NAMALWA (cell line): ENCODE results near the gene PRR13.
"Not testable (repeated sequence)": the region's sequence is repeated elsewhere in the genome, so short reads cannot be mapped to it uniquely, and the experiment has no call there.

Experiments used
- DNase-seq: peaks from one replicate; pipeline ENCODE4 v3.0.0-alpha.2; 2015; ENCODE audit warnings: low spot score

Gene PRR13, protein sequence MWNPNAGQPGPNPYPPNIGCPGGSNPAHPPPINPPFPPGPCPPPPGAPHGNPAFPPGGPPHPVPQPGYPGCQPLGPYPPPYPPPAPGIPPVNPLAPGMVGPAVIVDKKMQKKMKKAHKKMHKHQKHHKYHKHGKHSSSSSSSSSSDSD

DNA sequence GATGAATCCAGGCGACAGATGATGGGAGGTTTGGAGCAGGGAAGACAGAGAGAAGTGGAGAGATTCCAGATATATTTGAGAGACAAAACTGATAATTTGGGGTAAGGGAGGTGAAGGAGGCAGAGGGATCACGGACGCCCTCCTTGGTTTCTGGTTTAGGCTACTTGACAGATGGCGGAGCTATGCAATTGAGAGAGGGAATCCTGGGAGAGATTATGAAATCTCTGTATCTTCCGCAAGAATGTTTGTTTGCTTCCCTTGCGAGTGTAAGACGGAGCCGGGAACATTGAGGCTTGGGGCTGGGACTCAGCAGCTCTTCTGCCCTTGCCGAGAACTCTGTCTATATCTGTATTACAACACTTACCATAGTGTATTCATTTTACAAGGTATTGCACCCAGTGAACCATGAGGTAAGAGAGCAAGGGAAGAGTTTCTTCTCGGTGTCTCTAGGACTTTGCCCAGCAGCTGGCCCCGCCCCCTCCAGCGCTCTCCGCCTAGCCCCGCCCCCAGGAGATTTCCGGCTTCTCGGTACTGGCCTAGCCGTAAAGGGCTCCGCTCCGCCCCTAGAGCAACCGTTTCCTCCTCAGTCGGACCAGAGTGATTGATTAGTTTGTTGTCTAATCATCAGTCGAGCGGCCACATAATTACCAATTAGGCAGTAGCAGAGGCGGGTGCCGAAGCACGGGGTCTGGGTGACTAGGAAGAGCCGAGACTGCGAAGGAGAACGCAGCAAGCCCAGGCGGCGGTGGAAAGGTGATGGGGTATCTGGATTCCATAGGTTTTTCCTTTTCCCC is at the start of gene PRR13:
TSS of gene PRR13 (plus strand) at position 695 of the 794 bp plus-strand sequence. CDS start 981 bp downstream, outside the sequence.
- DNase-seq, result peak; percentile 99

DNA sequence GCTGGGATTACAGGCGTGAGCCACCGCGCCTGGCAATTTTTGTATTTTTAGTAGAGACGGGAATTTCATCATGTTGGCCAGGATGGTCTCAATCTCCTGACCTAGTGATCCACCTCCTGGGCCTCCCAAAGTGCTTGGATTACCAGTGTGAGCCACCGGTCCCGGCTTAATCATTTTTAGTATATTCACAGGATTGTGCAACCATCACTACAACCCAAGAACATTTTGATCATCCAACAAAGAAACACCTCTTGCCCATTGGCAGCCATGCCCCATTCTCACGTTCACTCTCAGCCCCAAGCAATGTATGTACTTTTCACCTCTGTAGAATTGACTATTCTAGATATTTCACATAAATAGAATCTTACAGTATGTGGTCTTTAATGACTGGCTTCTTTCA is 41.6 kb upstream of the PRR13 start:
- no peak for DNase-seq

DNA sequence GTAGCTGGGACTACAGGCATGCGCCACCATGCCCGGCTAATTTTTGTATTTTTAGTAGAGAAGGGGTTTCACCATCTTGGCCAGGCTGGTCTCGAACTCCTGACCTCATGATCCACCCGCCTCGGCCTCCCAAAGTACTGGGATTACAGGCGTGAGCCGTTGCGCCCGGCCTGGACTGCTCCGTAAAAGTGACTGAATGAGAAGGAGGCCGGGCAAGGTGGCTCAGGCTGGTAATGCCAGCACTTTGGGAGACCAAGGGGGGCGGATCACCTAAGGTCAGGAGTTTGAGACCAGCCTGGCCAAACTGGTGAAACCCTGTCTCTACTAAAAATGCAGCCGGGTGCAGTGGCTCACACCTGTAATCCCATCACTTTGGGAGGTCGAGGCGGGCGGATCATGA is 39.2 kb upstream of the PRR13 start:
- not testable (repeated sequence) for DNase-seq

DNA sequence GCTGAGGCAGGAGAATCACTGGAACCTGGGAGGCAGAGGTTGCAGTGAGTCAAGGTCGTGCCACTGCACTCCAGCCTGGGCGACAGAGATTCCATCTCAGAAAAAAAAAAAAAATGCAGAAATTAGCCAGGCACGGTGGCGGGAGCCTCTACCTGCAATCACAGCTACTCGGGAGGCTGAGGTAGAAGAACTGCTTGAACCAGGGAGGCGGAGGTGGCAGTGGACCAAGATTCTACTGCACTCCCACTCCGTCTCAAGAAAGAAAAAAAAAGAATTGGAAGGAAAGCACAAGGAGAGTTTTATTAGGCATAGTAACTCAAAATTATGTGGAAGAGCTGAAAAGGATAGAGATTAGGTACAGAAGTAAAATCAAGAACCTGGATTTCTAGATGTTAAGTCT is 38.7 kb upstream of the PRR13 start:
- DNase-seq, result no peak

DNA sequence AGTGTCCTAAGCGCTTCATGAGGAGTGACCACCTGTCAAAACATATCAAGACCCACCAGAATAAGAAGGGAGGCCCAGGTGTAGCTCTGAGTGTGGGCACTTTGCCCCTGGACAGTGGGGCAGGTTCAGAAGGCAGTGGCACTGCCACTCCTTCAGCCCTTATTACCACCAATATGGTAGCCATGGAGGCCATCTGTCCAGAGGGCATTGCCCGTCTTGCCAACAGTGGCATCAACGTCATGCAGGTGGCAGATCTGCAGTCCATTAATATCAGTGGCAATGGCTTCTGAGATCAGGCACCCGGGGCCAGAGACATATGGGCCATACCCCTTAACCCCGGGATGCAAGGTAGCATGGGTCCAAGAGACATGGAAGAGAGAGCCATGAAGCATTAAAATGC is 30.6 kb upstream of the PRR13 start:
- DNase-seq, result no peak

DNA sequence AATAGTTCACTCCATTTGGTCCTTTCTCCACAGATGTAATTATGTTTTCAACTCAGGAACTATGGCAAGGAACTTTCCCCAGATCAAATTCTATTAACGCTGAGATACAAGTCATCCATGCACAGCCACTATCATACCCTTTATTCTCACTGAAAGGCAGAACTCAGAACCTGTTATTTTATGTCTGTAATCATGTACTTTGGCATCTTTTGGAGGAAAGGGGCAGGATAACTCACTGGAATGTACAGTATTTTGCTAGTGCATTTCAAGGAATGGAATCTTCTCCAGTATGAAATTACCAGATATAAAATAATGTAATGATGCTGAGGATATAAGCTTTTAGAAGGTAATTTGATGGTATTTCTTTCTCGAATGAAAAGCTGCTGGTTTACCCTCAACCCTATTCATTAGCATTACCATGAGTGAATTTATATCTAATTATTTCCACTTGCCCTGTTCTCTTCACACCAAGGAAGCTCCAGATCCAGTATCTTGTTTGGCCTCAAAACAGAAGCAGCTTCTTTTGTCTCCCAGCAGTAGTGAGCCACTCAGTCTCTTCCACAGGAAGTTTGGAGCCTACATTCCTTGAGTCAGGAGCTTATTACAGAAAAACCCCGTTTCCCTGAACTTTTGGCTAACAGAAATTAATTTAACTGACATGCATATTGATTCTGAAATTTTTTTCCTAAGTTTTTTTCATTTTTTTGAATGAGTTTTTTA is 27.9 kb upstream of the PRR13 start:
- DNase-seq, result no peak

DNA sequence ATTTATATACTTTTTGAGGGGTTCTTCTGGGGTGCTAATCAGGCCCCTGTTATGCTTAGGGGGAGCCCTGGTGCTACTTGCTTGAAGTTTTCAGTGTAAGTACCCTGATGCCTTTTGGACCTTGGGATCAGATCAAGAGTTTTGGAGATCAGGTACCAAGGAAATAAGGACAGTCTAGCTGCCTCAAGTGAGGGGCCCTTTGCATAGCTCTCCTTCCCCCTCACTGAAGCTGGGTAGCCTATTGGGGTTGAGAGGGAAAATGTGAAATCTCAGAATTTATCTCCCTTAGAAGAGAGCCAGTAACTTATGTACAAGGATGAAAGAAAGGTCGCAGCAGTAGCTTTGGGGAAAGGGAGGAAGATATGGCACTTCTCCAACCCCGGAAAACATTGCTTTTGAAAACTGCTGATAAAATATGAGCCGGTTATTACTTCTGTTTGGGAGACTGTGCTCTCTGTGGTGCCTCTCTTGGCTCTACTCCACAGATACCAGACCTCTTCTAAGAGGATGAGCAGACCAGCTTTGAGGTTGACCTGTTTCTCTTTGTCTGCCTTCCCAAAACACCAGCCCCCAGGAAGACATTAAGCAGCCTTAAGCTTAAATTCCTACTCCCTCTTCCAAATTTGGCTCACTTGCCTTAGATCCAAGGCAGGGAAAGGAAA is 26.6 kb upstream of the PRR13 start:
- no peak for DNase-seq

DNA sequence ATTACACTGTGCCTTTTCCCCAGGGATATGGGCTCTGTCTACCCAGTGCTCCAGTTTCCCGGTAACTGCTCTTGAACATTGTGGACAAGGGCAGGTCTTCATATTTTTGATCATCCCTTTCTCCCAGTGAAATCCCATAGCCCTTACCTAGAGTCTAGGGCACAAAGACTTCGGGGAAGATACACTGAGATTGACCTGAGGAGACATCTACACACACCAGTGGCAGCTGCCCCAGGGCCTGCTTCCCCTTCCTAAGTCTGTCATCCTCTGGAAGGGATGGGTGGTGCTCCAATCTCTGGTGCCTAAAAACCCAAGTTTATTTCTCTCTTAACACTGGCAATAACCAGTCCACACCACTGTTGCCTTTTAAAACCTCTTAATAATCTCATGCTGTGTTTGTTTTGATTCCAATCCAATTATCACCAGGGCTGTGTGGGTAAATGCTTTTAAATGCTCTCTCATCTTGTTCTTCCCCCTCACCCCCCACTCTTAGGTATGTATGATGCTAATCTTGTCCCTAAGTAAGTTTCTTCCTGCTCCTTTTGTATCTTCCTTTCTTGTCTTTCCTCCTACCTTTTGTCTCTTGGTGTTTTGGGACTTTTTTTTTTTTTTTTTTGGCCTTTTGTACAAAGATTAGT is 25.7 kb upstream of the PRR13 start:
- DNase-seq, result not testable (repeated sequence)

DNA sequence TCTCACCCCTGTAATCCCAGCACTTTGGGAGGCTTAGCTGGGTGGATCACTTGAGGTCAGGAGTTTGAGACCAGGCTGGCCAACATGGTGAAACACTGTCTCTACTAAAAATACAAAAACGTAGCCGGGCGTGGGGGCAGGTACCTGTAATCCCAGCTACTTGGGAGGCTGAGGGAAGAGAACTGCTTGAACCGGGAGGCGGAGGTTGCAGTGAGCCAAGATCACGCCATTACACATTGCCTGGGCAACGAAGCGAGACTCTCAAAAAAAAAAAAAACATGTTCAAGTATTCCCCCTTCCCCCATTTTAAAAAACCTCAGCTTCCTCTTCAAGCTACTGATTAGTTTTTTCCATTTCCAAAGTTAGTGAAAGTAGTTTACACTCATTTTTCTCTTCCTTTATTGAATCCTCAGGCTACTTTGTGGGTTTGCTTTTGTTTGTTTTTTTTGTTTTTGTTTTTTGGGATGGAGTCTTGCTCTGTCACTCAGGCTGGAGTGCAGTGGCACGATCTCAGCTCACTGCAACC is 24.2 kb upstream of the PRR13 start:
- DNase-seq, result peak; percentile 24

DNA sequence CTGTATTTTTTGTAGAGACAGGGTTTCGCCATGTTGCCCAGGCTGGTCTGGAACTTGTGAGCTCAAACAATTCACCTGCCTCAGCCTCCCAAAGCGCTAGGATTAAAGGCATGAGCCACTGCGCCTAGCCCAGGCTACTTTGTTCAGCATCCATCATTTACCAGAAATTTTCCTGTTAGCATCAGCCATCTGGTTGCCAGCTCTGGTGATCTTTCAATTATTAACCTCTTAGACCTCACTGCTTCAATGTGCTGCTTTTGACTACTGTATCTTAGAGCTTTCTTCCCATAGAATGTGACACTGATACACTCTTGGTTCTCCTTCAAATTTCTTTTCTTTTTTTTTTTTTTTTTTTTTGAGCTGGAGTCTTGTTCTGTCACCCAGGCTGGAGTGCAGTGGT is 23.3 kb upstream of the PRR13 start:
- no peak for DNase-seq

DNA sequence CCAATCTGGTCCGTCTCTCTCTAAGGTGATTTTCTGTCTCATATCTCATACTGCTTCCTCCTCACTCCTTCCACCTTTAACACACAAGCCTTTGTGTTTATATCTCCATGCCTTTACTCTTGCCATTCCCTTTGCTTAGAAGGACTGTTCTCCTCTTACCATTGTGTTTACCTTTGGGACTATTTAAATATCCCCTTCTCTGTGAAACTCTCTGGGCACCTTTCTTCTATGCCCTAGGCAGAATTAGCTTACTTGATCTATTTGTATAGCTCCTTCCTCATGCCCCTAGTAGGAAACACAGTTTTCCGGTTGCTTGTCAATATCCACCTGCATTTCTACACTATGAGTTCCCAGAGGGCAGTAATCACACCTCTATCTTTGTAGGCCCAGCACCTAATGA is 21.8 kb upstream of the PRR13 start:
- DNase-seq, result no peak

DNA sequence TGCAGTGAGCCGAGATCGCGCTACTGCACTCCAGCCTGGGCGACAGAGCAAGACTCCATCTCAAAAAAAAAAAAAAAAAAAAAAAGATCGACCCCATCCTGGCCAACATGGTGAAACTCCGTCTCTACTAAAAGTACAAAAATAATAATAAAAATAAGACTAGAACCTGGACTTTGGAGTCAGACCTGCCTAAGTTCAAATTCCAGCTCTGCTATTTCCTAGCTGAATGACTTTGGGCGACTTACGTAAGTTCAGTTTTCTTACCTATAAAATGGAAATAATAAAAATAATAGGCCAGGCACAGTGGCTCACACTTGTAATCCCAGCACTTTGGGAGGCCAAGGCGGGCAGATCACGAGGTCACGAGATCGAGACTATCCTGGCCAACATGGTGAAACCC is 19.3 kb upstream of the PRR13 start:
- not testable (repeated sequence) for DNase-seq

DNA sequence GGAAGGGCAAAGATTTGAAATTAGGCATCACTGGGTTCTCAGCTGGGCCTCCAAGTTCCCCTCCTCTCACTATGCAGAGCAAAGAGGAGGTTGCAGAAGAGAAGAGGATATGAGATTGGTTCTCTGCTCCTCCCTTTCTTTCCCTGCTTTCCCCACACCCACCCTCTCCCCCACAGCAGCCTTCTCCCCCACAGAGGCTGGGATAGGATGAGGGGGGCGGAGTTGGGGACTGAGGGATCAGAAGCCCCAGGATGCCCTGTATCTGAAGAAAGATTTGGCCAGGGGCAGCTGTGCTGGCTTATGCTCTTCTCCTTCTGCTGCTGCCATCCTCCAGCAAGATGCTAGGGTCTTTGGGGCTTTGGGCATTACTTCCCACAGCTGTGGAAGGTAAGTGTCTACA is 17.9 kb upstream of the PRR13 start, which contains the start of gene AMHR2:
TSS of gene AMHR2 (plus strand) at position 259 of the 400 bp plus-strand sequence. CDS start at position 339, 80 bp downstream.
- no peak for DNase-seq

DNA sequence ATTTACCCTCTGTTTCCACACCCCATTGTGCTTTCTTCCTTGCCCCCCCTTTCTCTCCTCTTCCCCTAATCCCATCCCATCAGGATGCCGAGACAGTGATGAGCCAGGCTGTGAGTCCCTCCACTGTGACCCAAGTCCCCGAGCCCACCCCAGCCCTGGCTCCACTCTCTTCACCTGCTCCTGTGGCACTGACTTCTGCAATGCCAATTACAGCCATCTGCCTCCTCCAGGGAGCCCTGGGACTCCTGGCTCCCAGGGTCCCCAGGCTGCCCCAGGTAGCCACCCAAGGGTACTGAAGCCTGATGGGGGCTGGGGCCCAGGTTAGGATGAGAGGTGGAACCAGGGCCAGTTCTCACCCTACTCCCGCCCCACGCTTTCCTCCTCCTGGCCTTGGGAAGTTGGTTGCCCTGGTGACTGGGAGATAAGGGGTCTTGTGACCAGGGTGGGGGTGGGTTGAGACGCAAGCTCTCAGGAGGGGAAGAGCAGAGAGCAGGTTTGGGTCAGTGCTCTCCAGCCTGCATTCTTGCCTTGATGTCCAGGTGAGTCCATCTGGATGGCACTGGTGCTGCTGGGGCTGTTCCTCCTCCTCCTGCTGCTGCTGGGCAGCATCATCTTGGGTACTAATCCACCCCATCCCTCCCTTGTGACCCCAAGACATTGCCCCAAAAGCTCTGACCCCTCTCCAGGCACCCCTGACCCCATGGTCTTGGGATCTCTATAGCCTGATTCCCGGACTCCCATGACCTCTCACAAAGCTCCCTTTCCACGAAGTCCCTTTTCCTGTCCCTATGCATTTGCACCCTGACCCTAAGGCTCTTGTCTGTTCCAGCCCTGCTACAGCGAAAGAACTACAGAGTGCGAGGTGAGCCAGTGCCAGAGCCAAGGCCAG is 16.7 kb upstream of the PRR13 start:
- DNase-seq, result no peak

DNA sequence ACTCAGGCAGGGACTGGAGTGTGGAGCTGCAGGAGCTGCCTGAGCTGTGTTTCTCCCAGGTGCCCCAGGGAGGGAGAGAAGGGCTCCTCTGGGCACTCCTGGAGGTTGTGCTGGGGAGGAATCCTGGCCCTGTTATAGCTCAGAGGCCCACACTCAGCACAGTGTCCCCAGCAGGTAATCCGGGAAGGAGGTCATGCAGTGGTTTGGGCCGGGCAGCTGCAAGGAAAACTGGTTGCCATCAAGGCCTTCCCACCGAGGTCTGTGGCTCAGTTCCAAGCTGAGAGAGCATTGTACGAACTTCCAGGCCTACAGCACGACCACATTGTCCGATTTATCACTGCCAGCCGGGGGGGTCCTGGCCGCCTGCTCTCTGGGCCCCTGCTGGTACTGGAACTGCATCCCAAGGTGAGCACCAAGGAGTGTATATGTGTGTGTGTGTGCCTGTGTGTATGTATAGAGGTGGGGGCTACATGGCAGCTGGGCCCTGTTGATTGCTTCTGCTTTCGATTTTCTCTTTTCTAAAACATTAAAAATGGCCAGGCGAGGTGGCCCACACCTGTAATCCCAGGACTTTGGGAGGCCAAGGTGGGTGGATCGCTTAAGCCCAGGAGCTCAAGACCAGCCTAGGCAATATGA is 15.9 kb upstream of the PRR13 start:
- DNase-seq, result no peak

DNA sequence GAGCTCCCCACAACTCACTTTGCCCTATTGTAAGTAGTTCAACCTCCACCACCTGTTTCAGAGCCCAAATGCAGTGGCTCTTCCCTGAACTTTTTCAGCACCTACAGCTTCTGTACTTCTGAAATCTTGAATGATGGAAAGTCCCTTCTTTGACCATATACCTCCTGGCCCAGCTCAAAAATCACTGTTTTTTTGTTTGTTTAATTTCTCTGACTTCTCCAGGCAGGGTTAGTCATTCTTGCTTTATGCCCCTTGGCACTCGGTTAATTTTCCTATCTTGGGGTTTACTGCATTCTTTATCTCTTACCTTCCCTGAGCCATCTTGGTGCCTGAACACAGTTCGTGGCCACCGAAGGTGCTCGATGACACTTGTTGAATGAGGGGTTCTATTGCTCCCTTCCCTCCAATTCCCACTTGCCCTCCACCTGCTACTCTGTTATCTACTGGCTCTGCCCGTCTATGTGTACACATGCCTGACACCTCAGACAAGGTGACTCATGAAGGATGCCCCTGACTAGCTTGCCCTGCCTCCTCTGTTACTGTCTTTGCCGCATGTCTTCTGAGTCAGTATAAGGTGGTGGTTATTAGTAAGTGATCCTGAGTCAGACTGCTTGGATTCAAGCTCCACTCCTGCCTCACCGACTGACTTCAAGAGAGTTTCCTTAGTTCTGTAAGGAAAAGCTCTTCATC is 13.5 kb upstream of the PRR13 start:
- DNase-seq, result no peak

DNA sequence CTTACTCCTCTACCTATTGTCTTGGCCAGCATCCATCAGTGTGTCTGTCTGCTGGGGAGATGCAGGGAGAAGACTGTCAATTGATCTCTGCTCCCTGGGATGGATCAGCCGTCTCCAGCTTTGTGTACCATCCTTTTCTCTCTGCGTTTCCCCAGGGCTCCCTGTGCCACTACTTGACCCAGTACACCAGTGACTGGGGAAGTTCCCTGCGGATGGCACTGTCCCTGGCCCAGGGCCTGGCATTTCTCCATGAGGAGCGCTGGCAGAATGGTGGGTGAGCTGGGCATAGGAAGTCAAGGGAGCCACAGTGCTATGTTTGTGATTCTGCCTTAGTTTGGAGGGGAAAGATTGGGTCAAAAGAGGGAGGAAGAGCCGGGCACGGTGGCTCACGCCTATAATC is 12.8 kb upstream of the PRR13 start:
- DNase-seq, result no peak

DNA sequence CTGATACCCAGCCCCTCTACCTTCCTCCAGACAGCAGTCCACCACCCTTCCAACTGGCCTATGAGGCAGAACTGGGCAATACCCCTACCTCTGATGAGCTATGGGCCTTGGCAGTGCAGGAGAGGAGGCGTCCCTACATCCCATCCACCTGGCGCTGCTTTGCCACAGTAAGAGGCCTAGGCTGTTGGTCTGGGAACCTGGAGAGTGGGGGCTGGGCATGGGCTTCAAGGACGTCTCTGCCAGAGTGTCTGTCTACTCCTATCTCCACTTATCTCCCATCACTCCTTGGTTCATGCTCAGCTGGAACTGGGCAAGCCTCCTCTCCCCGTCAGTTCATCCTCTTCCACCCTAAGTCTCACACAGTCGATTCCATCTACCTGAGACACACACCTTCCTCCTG is 11.4 kb upstream of the PRR13 start:
- DNase-seq, result no peak

DNA sequence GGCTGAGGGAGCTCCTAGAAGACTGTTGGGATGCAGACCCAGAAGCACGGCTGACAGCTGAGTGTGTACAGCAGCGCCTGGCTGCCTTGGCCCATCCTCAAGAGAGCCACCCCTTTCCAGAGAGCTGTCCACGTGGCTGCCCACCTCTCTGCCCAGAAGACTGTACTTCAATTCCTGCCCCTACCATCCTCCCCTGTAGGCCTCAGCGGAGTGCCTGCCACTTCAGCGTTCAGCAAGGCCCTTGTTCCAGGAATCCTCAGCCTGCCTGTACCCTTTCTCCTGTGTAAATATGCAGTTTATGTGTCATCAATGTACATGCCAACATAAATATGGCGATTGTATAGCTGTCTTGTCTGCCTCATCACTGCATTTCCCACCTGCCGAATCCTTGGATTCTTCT is 10.3 kb upstream of the PRR13 start:
- DNase-seq, result no peak

DNA sequence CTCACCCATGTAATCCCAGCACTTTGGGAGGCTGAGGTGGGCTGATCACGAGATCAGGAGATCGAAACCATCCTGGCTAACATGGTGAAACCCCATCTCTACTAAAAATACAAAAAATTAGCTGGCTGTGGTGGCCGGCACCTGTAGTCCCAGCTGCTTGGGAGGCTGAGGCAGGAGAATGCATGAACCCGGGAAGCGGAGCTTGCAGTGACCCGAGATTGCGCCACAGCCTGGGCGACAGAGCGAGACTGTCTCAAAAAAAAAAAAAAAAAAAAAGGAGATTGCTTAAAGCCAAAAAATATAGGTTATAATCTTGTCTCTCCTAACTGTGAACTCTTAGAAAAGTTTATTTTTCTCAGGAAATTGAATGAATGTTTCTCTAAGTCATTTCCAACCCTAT is 6.2 kb upstream of the PRR13 start:
- not testable (repeated sequence) for DNase-seq
